A549 (cell line): ENCODE results near the gene ATP5PF. TPM values are rescaled to one million over a fixed set of nuclear protein-coding genes. Genes with fewer than 3 reads are reported as not detected.

ENCODE experiments used
- ATAC-seq, 2 experiments: fragments of 200-7000 bp in 1 of 2; fragments of >200 bp in 1 of 2; cut with Nextera tagmentation in 1 of 2; cut with Tn5 transposase in 1 of 2; 3 replicates each; pipeline versions ENCODE4 v1.8.0 to v1.9.1; 2018 to 2020; ENCODE audit warnings: mild to moderate bottlenecking in 1 of 2, moderate library complexity in 1 of 2
- CTCF ChIA-PET: fragments of 300-600 bp; sonication (Branson Sonifier 250); formaldehyde crosslinking; extraction: SDS; loops from one replicate; lab custom pipeline; 2021; ENCODE audit warnings: antibody characterized with exemption, inconsistent platforms; lab: Yijun Ruan, JAX
- POLR2A ChIA-PET: fragments of 350-600 bp; formaldehyde crosslinking; extraction: SDS; loops from one replicate; lab custom pipeline; 2021; ENCODE audit warnings: antibody characterized with exemption, inconsistent platforms; lab: Yijun Ruan, JAX
- DNase-seq, 2 experiments: peaks; one replicate each; pipeline versions ENCODE4 v3.0.0 to v3.0.0-alpha.2; 2011 to 2016; ENCODE audit warnings: low read depth in 1 of 2, low spot score in 1 of 2
- FAIRE-seq: peaks from 2 replicates; lab custom pipeline; 2011; peaks lifted over from hg19 to GRCh38; lab: Jason Lieb, UNC
- H3K27ac ChIP-seq, 2 experiments: fragments of >200 bp; sonication (Bioruptor Twin); formaldehyde crosslinking; 3 replicates each; pipeline ENCODE4 v1.5.1; 2016 to 2017
- H3K4me1 ChIP-seq: fragments of >200 bp; sonication (Bioruptor Twin); formaldehyde crosslinking; 3 replicates; pipeline ENCODE4 v1.6.1; 2016
- H3K4me2 ChIP-seq: fragments of >200 bp; sonication (Bioruptor Twin); formaldehyde crosslinking; 3 replicates; pipeline ENCODE4 v1.6.1; 2016
- H3K4me3 ChIP-seq: fragments of >200 bp; sonication (Bioruptor Twin); formaldehyde crosslinking; 3 replicates; pipeline ENCODE4 v1.5.1; 2016
- H3K9me3 ChIP-seq: fragments of >200 bp; sonication (Bioruptor Twin); formaldehyde crosslinking; 3 replicates; pipeline ENCODE4 v1.6.1; 2016
- ATOH8 ChIP-seq: fragments of 250-450 bp; sonication (Bioruptor Pico); IDR thresholded peaks from 2 replicates; pipeline ENCODE4 v1.5.0; 2020; ENCODE audit warnings: low read depth, mild to moderate bottlenecking, moderate library complexity
- BHLHE40 ChIP-seq: IDR thresholded peaks from 2 replicates; pipeline ENCODE4 v1.6.1; 2012; ENCODE audit warnings: low read depth, low read length, inconsistent platforms
- CBX2 ChIP-seq: fragments of 200-600 bp; sonication (generic); IDR thresholded peaks from 2 replicates; pipeline ENCODE4 v1.6.1; 2016; ENCODE audit warnings: low read depth, mild to moderate bottlenecking, borderline replicate concordance
- CBX8 ChIP-seq: fragments of 200-600 bp; sonication (generic); IDR thresholded peaks from 2 replicates; pipeline ENCODE4 v1.6.1; 2016
- CEBPB ChIP-seq, 2 experiments: fragments of >200 bp in 1 of 2; sonication (Bioruptor Twin) in 1 of 2; formaldehyde crosslinking in 1 of 2; IDR thresholded peaks; 2 replicates each; pipeline ENCODE4 v1.6.1; 2012 to 2016
- CHD4 ChIP-seq: fragments of 200-600 bp; sonication (generic); IDR thresholded peaks from 2 replicates; pipeline ENCODE4 v1.6.1; 2016; ENCODE audit warnings: antibody characterized with exemption, mild to moderate bottlenecking, borderline replicate concordance
- CTCF ChIP-seq: fragments of >200 bp; sonication (Bioruptor Twin); formaldehyde crosslinking; IDR thresholded peaks from 3 replicates; pipeline ENCODE4 v1.5.1; 2016
- EHF ChIP-seq: fragments of 250-450 bp; sonication (Bioruptor Pico); IDR thresholded peaks from 2 replicates; pipeline ENCODE4 v1.5.0; 2020; ENCODE audit warnings: mild to moderate bottlenecking
- EP300 ChIP-seq, 2 experiments: fragments of >200 bp; sonication (Bioruptor Twin); formaldehyde crosslinking; IDR thresholded peaks; 2 replicates in 1 of 2; 3 replicates in 1 of 2; pipeline ENCODE4 v1.6.1; 2016 to 2017
- FOSL2 ChIP-seq, 2 experiments: fragments of 450-650 bp in 1 of 2; fragments of >200 bp in 1 of 2; sonication (Bioruptor Twin) in 1 of 2; formaldehyde crosslinking; IDR thresholded peaks; 2 replicates each; pipeline versions ENCODE4 v1.5.0 to v1.6.1; 2016 to 2020; ENCODE audit warnings: mild to moderate bottlenecking in 1 of 2, moderate library complexity in 1 of 2
- FOXS1 ChIP-seq: fragments of 250-450 bp; sonication (Bioruptor Pico); IDR thresholded peaks from 2 replicates; pipeline ENCODE4 v1.5.0; 2020; ENCODE audit warnings: mild to moderate bottlenecking, moderate library complexity
- GATA3 ChIP-seq: IDR thresholded peaks from 2 replicates; pipeline ENCODE4 v1.6.1; 2012; ENCODE audit warnings: borderline replicate concordance
- HES2 ChIP-seq: fragments of >200 bp; sonication (Bioruptor Twin); formaldehyde crosslinking; IDR thresholded peaks from 2 replicates; pipeline ENCODE4 v1.6.1; 2016
- HOXB5 ChIP-seq: fragments of 250-450 bp; sonication (Bioruptor Pico); IDR thresholded peaks from 2 replicates; pipeline ENCODE4 v1.5.0; 2020; ENCODE audit warnings: mild to moderate bottlenecking, moderate library complexity
- JUN ChIP-seq, 2 experiments: fragments of >200 bp; sonication (Bioruptor Twin); formaldehyde crosslinking; IDR thresholded peaks; 2 replicates in 1 of 2; 3 replicates in 1 of 2; pipeline ENCODE4 v1.6.1; 2016 to 2017
- JUNB ChIP-seq: fragments of >200 bp; sonication (Bioruptor Twin); formaldehyde crosslinking; IDR thresholded peaks from 2 replicates; pipeline ENCODE4 v1.6.1; 2016
- KDM1A ChIP-seq: fragments of 200-600 bp; sonication (generic); IDR thresholded peaks from 2 replicates; pipeline ENCODE4 v1.6.1; 2016; ENCODE audit warnings: low read depth, mild to moderate bottlenecking
- MAFK ChIP-seq: fragments of 450-650 bp; IDR thresholded peaks from 2 replicates; pipeline ENCODE4 v1.6.1; 2014; ENCODE audit not compliant: partially characterized antibody
- MAX ChIP-seq: IDR thresholded peaks from 2 replicates; pipeline ENCODE4 v1.6.1; 2012
- NFE2L2 ChIP-seq: fragments of 150-350 bp; conservative IDR thresholded peaks from 2 replicates; pipeline ENCODE4 v1.6.1; 2014; ENCODE audit warnings: low read length
- NR3C1 ChIP-seq: fragments of >200 bp; sonication (Bioruptor Twin); formaldehyde crosslinking; IDR thresholded peaks from 3 replicates; pipeline ENCODE4 v1.6.1; 2017
- POLR2A ChIP-seq: IDR thresholded peaks from 2 replicates; pipeline ENCODE4 v1.6.1; 2012; ENCODE audit warnings: mild to moderate bottlenecking, low read length
- RCOR1 ChIP-seq: fragments of 150-350 bp; IDR thresholded peaks from 2 replicates; pipeline ENCODE4 v1.6.1; 2014; ENCODE audit warnings: antibody characterized with exemption, low read length, low read depth
- RFX5 ChIP-seq: fragments of 450-650 bp; IDR thresholded peaks from 2 replicates; pipeline ENCODE4 v1.7.1; 2014; ENCODE audit warnings: antibody characterized with exemption, mild to moderate bottlenecking, moderate library complexity
- RNF2 ChIP-seq: fragments of 200-600 bp; sonication (generic); IDR thresholded peaks from 2 replicates; pipeline ENCODE4 v1.6.1; 2016; ENCODE audit warnings: low read depth, mild to moderate bottlenecking, antibody characterized with exemption, moderate library complexity, borderline replicate concordance
- SREBF2 ChIP-seq: fragments of 450-650 bp; IDR thresholded peaks from 2 replicates; pipeline ENCODE4 v1.6.1; 2014; ENCODE audit warnings: mild to moderate bottlenecking, moderate library complexity
- TP53 ChIP-seq: fragments of 250-450 bp; sonication (Bioruptor Pico); IDR thresholded peaks from 2 replicates; pipeline ENCODE4 v1.5.0; 2021; ENCODE audit warnings: mild to moderate bottlenecking, moderate library complexity
- ZNF302 ChIP-seq: fragments of 250-450 bp; sonication (Bioruptor Pico); IDR thresholded peaks from 2 replicates; pipeline ENCODE4 v1.9.0; 2021; ENCODE audit warnings: inconsistent platforms, mild to moderate bottlenecking, moderate library complexity
- ZSCAN20 ChIP-seq: fragments of 250-450 bp; sonication (Bioruptor Pico); IDR thresholded peaks from 2 replicates; pipeline ENCODE4 v1.8.0; 2022; ENCODE audit warnings: mild to moderate bottlenecking, moderate library complexity
- WGBS: methylation state at CpG from one replicate; pipeline ENCODE4 v1.1.6; 2017; ENCODE audit errors: missing lambda C conversion rate; 5-methylcytosine and 5-hydroxymethylcytosine counted together
- polyA plus RNA-seq, 4 experiments: library from polyadenylated mRNA; depleted of rRNA in 3 of 4; stranded (reverse); fragments of >200 nt; fragmentation: RNase III in 1 of 4; extraction: RNeasy Plus Mini Kit Qiagen cat#74134 plus additional on column Dnase treatment in 1 of 4; gene quantifications; 2 replicates in 3 of 4; 3 replicates in 1 of 4; pipeline ENCODE4 v1.2.3, GENCODE V29; 2011 to 2017
- TF ChIP-seq, protein P1 (sequence below): IDR thresholded peaks from 2 replicates; pipeline ENCODE4 v1.6.1; 2012

Gene ATP5PF
- polyA plus RNA-seq, 2 of the 4 experiments (the other 2 are of a cell fraction) = 202 to 224 TPM

DNA sequence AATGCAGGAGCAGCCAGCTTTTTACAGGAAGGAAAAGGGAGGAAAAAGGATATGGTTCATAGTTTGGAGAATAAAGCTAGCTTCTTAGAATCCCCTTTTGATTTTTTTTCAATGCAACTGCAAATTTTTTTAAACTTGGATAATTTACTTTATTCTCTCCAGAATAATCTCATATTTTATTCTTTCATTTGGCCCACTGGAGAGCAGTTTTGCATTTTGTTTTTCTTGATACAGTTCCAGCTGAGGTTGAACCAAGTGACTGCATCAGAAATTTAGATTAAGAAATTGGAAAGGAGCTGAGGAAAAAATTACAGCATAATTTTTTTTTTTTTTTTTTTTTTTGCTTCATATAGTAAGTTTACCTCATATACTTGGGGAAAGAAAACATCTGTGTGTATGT is 22.8 kb upstream of the ATP5PF start:
- Histone ChIP-seq H3K27ac (no peak overlapping the region), H3K4me1 (no peaks in the 10 kb centered on the region), H3K9me3 (no peaks in the 10 kb centered on the region), H3K4me3 (no peak overlapping the region), H3K4me2 (no peak overlapping the region)
- DNase-seq (no peak), ATAC-seq (no peak), FAIRE-seq (no peak)
- TF ChIP-seq BHLHE40 = no peak
- no peak for TF ChIP-seq JUN (IDR thresholded peaks at IDR 0.05)
- no peak for TF ChIP-seq CEBPB (IDR thresholded peaks at IDR 0.05)
- TF ChIP-seq RCOR1 = no peak
- TF ChIP-seq CTCF = no peak
- no peak for TF ChIP-seq HOXB5 (CRISPR knock-in tag)
- no peak for TF ChIP-seq CBX2
- TF ChIP-seq, protein P1, sequence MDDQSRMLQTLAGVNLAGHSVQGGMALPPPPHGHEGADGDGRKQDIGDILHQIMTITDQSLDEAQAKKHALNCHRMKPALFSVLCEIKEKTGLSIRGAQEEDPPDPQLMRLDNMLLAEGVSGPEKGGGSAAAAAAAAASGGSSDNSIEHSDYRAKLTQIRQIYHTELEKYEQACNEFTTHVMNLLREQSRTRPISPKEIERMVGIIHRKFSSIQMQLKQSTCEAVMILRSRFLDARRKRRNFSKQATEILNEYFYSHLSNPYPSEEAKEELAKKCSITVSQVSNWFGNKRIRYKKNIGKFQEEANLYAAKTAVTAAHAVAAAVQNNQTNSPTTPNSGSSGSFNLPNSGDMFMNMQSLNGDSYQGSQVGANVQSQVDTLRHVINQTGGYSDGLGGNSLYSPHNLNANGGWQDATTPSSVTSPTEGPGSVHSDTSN = no peak
- TF ChIP-seq CHD4 = no peak
- TF ChIP-seq HES2 = no peak
- no peak for TF ChIP-seq NR3C1
- TF ChIP-seq NFE2L2 = no peak
- TF ChIP-seq CBX8 = no peak
- ChIA-PET CTCF (interaction anchor here (0.6 kb wide), 1 partner anchor 13 kb away, joined by 3 read pairs; no protein-coding TSS in a partner anchor), POLR2A (no interaction called here)

GRCh38 chr21:25756190-25756932 is 21.7 kb upstream of the ATP5PF start:
- ChIA-PET CTCF (no interaction called here), POLR2A (no interaction called here)
- no peak overlapping the region for H3K27ac ChIP-seq
- H3K4me2 ChIP-seq = no peak overlapping the region
- WGBS = 68% methylated on average over 6 of the region's 6 CpGs
- no peak for ATAC-seq
- no peaks in the 10 kb centered on the region for H3K9me3 ChIP-seq
- no peaks in the 10 kb centered on the region for H3K4me1 ChIP-seq
- TF ChIP-seq CEBPB (IDR thresholded peaks at IDR 0.05) (no peak), FOSL2 (IDR thresholded peaks at IDR 0.05) (no peak), FOSL2 (CRISPR knock-in tag; IDR thresholded peaks at IDR 0.05) (no peak), RFX5 (no peak), MAFK (no peak), TP53 (CRISPR knock-in tag) (no peak), GATA3 (no peak), SREBF2 (no peak), CTCF (no peak), MAX (no peak), ZSCAN20 (no peak), ATOH8 (CRISPR knock-in tag) (no peak), EP300 (IDR thresholded peaks at IDR 0.05) (no peak), JUNB (no peak), POLR2A (no peak), KDM1A (no peak), RNF2 (no peak), EHF (CRISPR knock-in tag) (no peak), ZNF302 (CRISPR knock-in tag) (no peak), FOXS1 (CRISPR knock-in tag) (no peak)
- TF ChIP-seq, protein P1 = no peak
- no peak for FAIRE-seq
- no peak overlapping the region for H3K4me3 ChIP-seq
- DNase-seq = no peak
